H9 (cell line): ENCODE results near the gene PRMT7. TPM values are rescaled to one million over a fixed set of nuclear protein-coding genes. Genes with fewer than 3 reads are reported as not detected.
A peak's percentile ranks its signal among the peaks of the same experiment; 100 is the strongest.

Experiments used
- DNase-seq: peaks from one replicate; pipeline ENCODE4 v3.0.0-alpha.2; 2017
- H2AFZ ChIP-seq: one replicate; pipeline ENCODE4 v1.6.1; 2013; ENCODE audit warnings: mild to moderate bottlenecking, low read length, control low read depth, moderate library complexity
- H2AK5ac ChIP-seq: 2 replicates; pipeline ENCODE4 v1.6.1; 2013; ENCODE audit warnings: low read length, control low read depth, mixed read lengths; ENCODE audit not compliant: insufficient read length
- H2BK120ac ChIP-seq: one replicate; pipeline ENCODE4 v1.6.1; 2013; ENCODE audit warnings: low read depth, mild to moderate bottlenecking, low read length, control low read depth, inconsistent platforms; ENCODE audit not compliant: poor library complexity, severe bottlenecking
- H2BK12ac ChIP-seq: 2 replicates; pipeline ENCODE4 v1.6.1; 2013; ENCODE audit warnings: low read length, control low read depth, mixed read lengths, low read depth; ENCODE audit not compliant: insufficient read length
- H2BK15ac ChIP-seq: 2 replicates; pipeline ENCODE4 v1.6.1; 2013; ENCODE audit warnings: low read depth, low read length, control low read depth
- H2BK20ac ChIP-seq: one replicate; pipeline ENCODE4 v1.6.1; 2013; ENCODE audit warnings: low read depth, mild to moderate bottlenecking, low read length, control low read depth, inconsistent platforms; ENCODE audit not compliant: poor library complexity, severe bottlenecking
- H2BK5ac ChIP-seq: 2 replicates; pipeline ENCODE4 v1.6.1; 2013; ENCODE audit warnings: low read length, control low read depth, mixed read lengths; ENCODE audit not compliant: insufficient read length
- H3K14ac ChIP-seq: 2 replicates; pipeline ENCODE4 v1.6.1; 2013; ENCODE audit warnings: low read length, control low read depth; ENCODE audit not compliant: insufficient read depth
- H3K18ac ChIP-seq: 2 replicates; pipeline ENCODE4 v1.6.1; 2013; ENCODE audit warnings: low read depth, mild to moderate bottlenecking, mixed read lengths, low read length, control low read depth; ENCODE audit not compliant: insufficient read length
- H3K23ac ChIP-seq: 2 replicates; pipeline ENCODE4 v1.6.1; 2013; ENCODE audit warnings: low read length, control low read depth, mixed read lengths, low read depth; ENCODE audit not compliant: insufficient read length
- H3K23me2 ChIP-seq: 2 replicates; pipeline ENCODE4 v1.6.1; 2013; ENCODE audit warnings: low read depth, mild to moderate bottlenecking, mixed read lengths, low read length, control low read depth; ENCODE audit not compliant: insufficient read length, poor library complexity, severe bottlenecking
- H3K27ac ChIP-seq: 2 replicates; pipeline ENCODE4 v1.5.1; 2013; ENCODE audit warnings: low read length, control low read depth, mixed read lengths, low read depth; ENCODE audit not compliant: insufficient read length
- H3K27me3 ChIP-seq: 2 replicates; pipeline ENCODE4 v1.6.1; 2013; ENCODE audit warnings: low read length, control low read depth, inconsistent platforms; ENCODE audit not compliant: insufficient read depth
- H3K4ac ChIP-seq: 2 replicates; pipeline ENCODE4 v1.6.1; 2013; ENCODE audit warnings: low read depth, mild to moderate bottlenecking, control low read depth, inconsistent platforms, low read length, moderate library complexity
- H3K4me1 ChIP-seq: 2 replicates; pipeline ENCODE4 v1.6.1; 2013; ENCODE audit warnings: low read length, control low read depth, inconsistent platforms; ENCODE audit not compliant: insufficient read depth
- H3K4me2 ChIP-seq: 2 replicates; pipeline ENCODE4 v1.6.1; 2013; ENCODE audit warnings: low read length, control low read depth, mixed read lengths; ENCODE audit not compliant: insufficient read length, insufficient read depth
- H3K56ac ChIP-seq: 2 replicates; pipeline ENCODE4 v1.6.1; 2013; ENCODE audit warnings: low read depth, mild to moderate bottlenecking, mixed read lengths, low read length, control low read depth; ENCODE audit not compliant: insufficient read length
- H3K79me1 ChIP-seq: 2 replicates; pipeline ENCODE4 v1.6.1; 2013; ENCODE audit warnings: low read depth, mild to moderate bottlenecking, moderate library complexity, low read length, control low read depth, inconsistent platforms; ENCODE audit not compliant: insufficient read depth, poor library complexity, severe bottlenecking
- H3K79me2 ChIP-seq: 2 replicates; pipeline ENCODE4 v1.6.1; 2013; ENCODE audit warnings: low read length, control low read depth, inconsistent platforms; ENCODE audit not compliant: insufficient read depth
- H3K9ac ChIP-seq: 2 replicates; pipeline ENCODE4 v1.6.1; 2013; ENCODE audit warnings: low read length, control low read depth, mixed read lengths; ENCODE audit not compliant: insufficient read length; ENCODE audit errors: extremely low read depth
- H3K9me3 ChIP-seq: one replicate; pipeline ENCODE4 v1.6.1; 2013; ENCODE audit warnings: low read depth, low read length, inconsistent platforms; ENCODE audit not compliant: control insufficient read depth
- H3T11ph ChIP-seq: one replicate; pipeline ENCODE4 v1.6.1; 2013; ENCODE audit warnings: mild to moderate bottlenecking, low read length, control low read depth, inconsistent platforms
- H4K20me1 ChIP-seq: one replicate; pipeline ENCODE4 v1.6.1; 2013; ENCODE audit not compliant: control insufficient read depth, insufficient read length, insufficient read depth
- H4K5ac ChIP-seq: 2 replicates; pipeline ENCODE4 v1.6.1; 2013; ENCODE audit warnings: low read depth, mild to moderate bottlenecking, mixed read lengths, low read length, control low read depth; ENCODE audit not compliant: insufficient read length
- H4K8ac ChIP-seq: replicated peaks from 2 replicates; pipeline ENCODE4 v1.6.1; 2013; ENCODE audit warnings: low read length, control low read depth, mixed read lengths, low read depth; ENCODE audit not compliant: insufficient read length
- H4K91ac ChIP-seq: 2 replicates; pipeline ENCODE4 v1.6.1; 2013; ENCODE audit warnings: low read depth, mild to moderate bottlenecking, moderate library complexity, mixed read lengths, low read length, control low read depth; ENCODE audit not compliant: insufficient read length
- H3K27ac Mint-ChIP-seq, 3 experiments: 2 replicates in 2 of 3; 3 replicates in 1 of 3; pipeline ENCODE4 v1.8.0; 2020 to 2021; ENCODE audit warnings: mixed read lengths in 3 of 3, mild to moderate bottlenecking in 1 of 3, moderate library complexity in 1 of 3
- H3K27me3 Mint-ChIP-seq: 2 replicates; pipeline ENCODE4 v1.8.0; 2021; ENCODE audit warnings: low read depth, mild to moderate bottlenecking, moderate library complexity, mixed read lengths
- H3K36me3 Mint-ChIP-seq, 3 experiments: 2 replicates in 2 of 3; 3 replicates in 1 of 3; pipeline ENCODE4 v1.8.0; 2020 to 2021; ENCODE audit warnings: low read depth in 3 of 3, mixed read lengths in 3 of 3; ENCODE audit not compliant: insufficient read depth in 1 of 3
- H3K4me1 Mint-ChIP-seq, 2 experiments: 2 replicates each; pipeline ENCODE4 v1.8.0; 2020; ENCODE audit warnings: mixed read lengths in 2 of 2
- H3K4me3 Mint-ChIP-seq, 2 experiments: 2 replicates in 1 of 2; 3 replicates in 1 of 2; pipeline ENCODE4 v1.8.0; 2020 to 2021; ENCODE audit warnings: mild to moderate bottlenecking in 2 of 2, mixed read lengths in 2 of 2, moderate library complexity in 1 of 2
- H3K9me3 Mint-ChIP-seq, 2 experiments: 2 replicates in 1 of 2; 3 replicates in 1 of 2; pipeline ENCODE4 v1.8.0; 2020; ENCODE audit warnings: mild to moderate bottlenecking in 2 of 2, mixed read lengths in 2 of 2, moderate library complexity in 1 of 2
- CTCF ChIP-seq: fragments of 200-600 bp; sonication (generic); conservative IDR thresholded peaks from 3 replicates; pipeline ENCODE4 v1.8.0; 2021; ENCODE audit warnings: antibody characterized with exemption, mild to moderate bottlenecking
- WGBS: extraction: QIAGEN DNeasy Blood & Tissue Kit; methylation state at CpG from one replicate; pipeline ENCODE4 v1.1.7; 2013; ENCODE audit warnings: missing lambda C conversion rate, low lambda C conversion rate, mixed read lengths; ENCODE audit not compliant: insufficient read length; ENCODE audit errors: extremely low coverage; 5-methylcytosine and 5-hydroxymethylcytosine counted together
- total RNA-seq: library from RNA; stranded (reverse); gene quantifications from 2 replicates; pipeline ENCODE4 v1.2.1, GENCODE V29; 2021

Gene PRMT7
- total RNA-seq, 1 experiment from 2014 or later: 56.6 TPM

DNA sequence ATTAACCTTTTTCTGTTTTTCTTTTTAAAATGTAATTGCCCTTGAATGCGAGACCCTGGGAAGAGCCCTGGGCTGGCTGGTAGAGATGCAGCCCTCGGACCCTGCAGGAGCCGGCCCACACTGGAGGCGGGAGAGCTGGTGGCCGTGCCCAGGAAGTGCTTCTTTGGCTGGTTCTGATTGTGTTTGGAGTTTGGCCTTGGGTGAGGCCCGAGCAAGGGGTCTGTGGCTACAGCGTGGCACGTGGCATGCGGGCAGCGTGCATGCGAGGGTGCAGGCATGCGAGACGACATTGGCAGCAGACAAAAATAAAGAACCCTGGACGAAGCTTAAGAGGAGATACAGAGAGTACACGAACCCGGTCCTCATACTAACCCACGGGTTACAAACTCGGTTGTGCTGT, 49.7 kb downstream of the PRMT7 start:
- H3K23ac ChIP-seq: no peak overlapping the region
- H3K27ac ChIP-seq: no peak overlapping the region
- peak overlapping the region; percentile 14 to 88 (median 30); a peak in 2 of 7 replicates for H3K27ac Mint-ChIP-seq
- TF ChIP-seq CTCF: no peak
- H3K18ac ChIP-seq: no peak overlapping the region
- no peaks in the 10 kb centered on the region for H3K27me3 ChIP-seq
- no peak overlapping the region for H2AFZ ChIP-seq
- H2BK120ac ChIP-seq: no peak overlapping the region
- no peak overlapping the region for H4K5ac ChIP-seq
- no peaks in the 10 kb centered on the region for H3K4me1 ChIP-seq
- H4K20me1 ChIP-seq: no peaks in the 10 kb centered on the region
- H3K9ac ChIP-seq: no peak overlapping the region
- H2BK15ac ChIP-seq: no peak overlapping the region
- no peak overlapping the region for H3K14ac ChIP-seq
- no peak overlapping the region for H4K8ac ChIP-seq
- H3K4me3 Mint-ChIP-seq: no peak overlapping the region
- no peaks in the 10 kb centered on the region for H3K23me2 ChIP-seq
- H2BK5ac ChIP-seq: no peak overlapping the region
- no peak overlapping the region for H3K56ac ChIP-seq
- H2AK5ac ChIP-seq: no peak overlapping the region
- no CpG with 5 or more reads among the region's 18 CpGs for WGBS
- H3K79me2 ChIP-seq: no peaks in the 10 kb centered on the region
- no peak overlapping the region for H3K4ac ChIP-seq
- H3K9me3 ChIP-seq: no peaks in the 10 kb centered on the region
- H3K27me3 Mint-ChIP-seq: no peaks in the 10 kb centered on the region; the same call in 1 of the 2 replicates
- peaks cover 12 to 19% of the 10 kb centered on the region in 2 experiments for H3K4me1 Mint-ChIP-seq
- no peak overlapping the region for H2BK20ac ChIP-seq
- no peak overlapping the region for H2BK12ac ChIP-seq
- H3K79me1 ChIP-seq: no peaks in the 10 kb centered on the region
- no peaks in the 10 kb centered on the region for H3K9me3 Mint-ChIP-seq
- DNase-seq: no peak
- no peak overlapping the region for H3K4me2 ChIP-seq
- no peak overlapping the region for H3T11ph ChIP-seq
- no peak overlapping the region for H4K91ac ChIP-seq
- H3K36me3 Mint-ChIP-seq: peaks cover 0 to 17% (median 17%) of the 10 kb centered on the region in 3 experiments; a peak in 6 of 7 replicates
